Stimulated activated naive CD4-positive, alpha-beta T cell (primary cell): ENCODE measurements around the gene NFIB.

ENCODE experiments used
- DNase-seq, 6 experiments: peaks; one replicate each; lab custom pipeline; 2025; lab: John Stamatoyannopoulos, UW

The NFIB gene

DNA sequence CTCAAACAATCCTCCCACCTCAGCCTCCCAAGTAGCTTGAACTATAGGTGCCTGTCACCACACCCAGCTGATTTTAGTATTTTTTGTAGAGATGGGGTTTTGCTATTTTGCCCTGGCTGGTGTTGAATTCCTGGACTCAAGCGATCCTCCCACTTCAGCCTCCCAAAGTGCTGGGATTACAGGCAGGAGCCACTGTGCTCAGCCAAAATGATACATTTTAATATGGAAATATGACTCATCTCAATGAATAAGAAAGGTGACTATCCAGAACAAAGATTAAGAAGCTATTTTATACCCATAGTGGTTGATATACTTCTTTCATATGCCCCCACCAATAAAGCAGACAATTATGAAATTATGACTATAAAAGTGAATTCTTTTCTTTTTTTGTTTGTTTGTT is 166.2 kb downstream of the NFIB start:
- DNase-seq = no peak

DNA sequence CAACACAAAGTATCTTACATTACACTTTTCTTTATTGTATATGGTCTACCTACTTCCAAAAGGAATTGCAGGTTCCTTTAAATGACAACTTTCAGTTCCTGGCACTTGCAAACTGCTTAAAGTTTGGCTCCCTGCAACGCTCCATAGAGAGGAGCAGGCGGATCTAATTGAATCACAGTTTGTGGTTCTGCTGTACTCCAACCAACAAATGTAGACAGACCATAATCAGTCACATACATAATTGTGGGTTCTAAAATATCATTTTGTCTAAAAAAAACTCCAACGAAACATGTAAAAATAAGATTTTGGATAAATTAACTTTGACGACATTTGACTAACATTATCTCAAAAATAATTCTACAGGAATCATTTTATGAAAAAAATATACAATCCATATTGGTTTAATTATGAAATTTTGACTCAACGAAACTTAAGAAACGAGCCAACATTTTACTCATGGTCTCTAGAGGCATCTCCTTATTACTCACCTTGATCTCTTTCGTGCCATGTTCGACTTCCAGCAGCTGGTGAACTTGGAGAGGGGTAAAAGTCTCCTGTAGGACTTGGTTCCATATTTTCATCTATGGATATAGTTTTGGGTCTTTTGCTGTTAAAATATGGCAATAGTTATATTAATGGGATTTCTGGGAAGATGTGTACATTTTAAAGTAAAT is 167.6 kb downstream of the NFIB start:
- DNase-seq = no peak

DNA sequence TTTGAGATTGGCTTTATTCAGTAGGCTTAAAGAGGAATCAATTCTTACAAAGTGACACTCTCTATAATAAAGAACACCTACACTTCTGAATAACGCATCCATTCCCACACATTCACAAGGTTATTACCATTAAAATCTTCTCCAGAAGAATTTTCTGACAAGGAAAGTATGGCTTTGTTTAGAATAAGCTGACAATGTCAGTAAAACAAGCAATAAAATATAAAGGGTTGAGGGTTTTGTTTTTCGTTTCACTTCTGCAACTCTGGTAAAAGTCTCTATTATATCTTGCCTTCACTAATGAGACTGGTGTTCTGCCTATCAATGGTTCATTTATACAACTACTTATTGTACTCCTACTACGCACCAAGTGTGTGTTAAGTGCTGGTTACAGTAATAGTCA is 169.7 kb downstream of the NFIB start:
- DNase-seq = no peak

DNA sequence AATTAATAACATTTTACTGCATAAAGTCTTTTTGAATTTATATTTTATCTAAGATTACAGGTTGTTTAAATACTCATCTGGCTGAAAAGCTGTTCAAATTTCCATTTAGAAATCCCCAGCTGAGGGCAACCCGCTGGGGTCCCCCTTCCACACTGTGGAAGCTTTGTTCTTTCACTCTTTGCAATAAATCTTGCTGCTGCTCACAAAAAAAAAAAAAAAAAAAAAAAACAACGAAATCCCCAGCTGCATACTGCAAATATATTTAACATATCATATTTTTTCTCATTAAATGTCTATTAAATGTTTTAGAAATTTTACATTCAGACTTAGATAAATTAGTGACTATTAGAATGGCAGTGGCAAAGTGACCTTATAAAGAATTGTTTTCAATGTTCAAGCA is 172.2 kb downstream of the NFIB start:
- DNase-seq = no peak

DNA sequence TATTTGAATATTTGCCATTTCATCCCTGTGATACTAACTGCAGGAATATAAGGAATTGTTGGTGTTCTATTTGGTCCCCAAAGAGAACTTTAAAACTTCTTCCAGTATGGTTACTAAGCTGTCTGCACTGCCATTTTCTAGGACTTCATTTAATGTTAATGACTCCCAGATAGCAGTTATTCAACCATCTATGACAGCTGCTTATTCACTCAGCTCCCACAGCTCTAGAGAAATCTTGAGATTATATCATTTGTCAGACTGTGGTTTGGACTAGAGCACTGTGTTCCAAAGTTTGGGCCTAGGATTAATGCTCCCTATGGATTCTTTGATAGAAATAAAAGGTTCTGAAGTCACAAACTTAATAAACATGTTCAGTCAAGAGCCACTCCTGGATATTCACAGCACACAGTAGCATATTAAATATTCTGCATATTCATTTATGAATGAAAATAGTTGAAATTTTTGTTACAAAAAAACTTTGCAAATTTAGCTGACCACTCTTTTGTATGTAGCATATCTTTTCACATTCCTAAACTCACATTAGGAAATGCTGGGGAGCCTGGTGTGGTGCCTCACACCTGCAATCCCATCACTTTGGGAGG is 173.7 kb downstream of the NFIB start:
- DNase-seq = no peak

DNA sequence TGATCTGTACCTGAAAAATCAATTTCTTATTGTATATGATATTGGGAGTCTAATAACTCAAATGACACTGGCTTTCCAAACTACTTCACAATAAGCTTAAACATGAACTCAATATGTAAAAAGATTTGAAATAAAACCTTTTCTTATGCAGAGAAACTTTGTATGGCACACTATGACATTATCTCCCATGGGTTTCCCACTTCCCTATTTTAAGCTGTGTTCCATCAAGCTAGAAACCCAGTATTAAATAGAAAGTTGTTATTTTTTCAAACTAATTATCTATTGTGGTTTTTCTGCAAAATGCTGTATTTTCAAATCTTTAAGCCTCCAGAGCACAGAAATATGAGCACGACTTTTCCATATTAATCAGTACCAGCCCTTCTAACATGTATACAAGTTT is 174.7 kb downstream of the NFIB start:
- DNase-seq = no peak

DNA sequence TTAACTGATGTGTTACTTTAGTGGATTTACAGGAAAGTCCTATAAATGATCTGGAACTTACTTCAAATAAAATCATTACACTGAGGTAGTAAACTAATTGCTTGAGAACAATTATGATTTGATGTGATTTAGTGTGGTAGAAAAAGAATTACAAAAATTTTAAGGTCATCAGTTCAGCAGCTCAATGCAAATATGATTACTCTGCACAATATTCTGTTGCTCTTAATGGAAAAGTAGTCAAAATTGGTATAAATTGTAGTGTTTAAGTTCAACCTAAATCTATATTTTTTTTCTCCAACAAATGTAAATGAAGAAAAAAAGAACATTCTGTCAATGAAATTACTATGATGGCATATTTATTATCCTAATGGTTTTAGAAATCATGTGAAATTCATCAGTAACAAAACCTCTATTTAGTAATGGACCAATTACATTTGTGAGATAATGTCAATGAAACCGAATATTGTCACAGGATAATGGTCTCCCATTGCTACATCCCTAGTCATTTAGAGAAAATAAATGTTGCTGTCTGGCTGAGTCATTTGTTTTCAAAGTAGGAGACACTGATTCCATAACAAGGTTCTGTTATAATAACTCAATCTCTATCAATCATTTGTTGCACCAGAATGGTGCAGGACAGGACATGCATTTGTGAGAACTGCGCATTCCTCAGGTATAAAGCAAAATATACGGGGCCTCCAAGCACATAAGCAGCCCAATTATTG is 177.1 kb downstream of the NFIB start:
- DNase-seq = no peak

DNA sequence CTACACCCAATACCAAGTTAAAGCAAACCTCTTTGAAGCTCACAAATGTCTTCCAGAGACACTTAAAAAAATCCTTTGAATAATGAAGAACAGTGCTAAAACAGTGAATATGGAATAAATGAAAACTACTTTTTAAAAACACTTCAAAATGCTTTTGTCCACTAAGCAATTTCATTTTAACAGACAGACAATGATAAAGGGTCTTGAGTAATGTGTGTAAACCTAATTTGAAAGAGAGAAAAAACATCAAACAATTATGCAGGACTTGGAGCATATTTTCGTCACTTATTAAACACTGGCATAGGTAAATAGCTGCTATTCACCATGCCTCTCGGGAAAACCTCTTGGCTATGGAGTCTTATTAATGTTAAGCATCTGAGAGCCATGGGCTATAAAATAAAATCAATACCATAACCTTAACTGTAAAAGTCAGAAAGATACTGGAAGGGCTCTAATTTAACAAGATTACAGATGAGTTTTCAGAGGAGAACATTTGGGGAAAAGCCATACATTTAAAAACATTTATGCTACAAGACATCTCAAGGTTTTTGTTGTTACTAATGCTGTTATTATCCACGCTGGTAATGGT is 177.8 kb downstream of the NFIB start:
- DNase-seq = no peak

DNA sequence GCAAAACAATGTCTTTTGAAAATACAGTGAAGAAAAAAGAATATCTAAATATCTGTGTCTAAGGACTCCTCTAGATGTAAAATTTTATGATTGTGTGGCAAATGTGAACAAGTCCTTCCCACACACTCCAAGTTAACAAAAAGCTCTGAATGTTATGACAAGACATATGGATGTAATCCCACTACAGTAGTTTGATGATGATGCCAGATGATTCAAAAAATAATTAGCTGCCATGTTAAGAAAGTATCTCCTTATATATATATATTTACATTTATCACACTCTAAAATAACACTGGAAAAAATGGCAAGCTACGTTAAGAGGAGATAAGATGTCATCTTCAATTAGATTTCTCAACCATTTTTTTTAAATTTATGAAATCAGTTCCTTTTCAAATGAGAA is 178.5 kb downstream of the NFIB start:
- no peak for DNase-seq

DNA sequence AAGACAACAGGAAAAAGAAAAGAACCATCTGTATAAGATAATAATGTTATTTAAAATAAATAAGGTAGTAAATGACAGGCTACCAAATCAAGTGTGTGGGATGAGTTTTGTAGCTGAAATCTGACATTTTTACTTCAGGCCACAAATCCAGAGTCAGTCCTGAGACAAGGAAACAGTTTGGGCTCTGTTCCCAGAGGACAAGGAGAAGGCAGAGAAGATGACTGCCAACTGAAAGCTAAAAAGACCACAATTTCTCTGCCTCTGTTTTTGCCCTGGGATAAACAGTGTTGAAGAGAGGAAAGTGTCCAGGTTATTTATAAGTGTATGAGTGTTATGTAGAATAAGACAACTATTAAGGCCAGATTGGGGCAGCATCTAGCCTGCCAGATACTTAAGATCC is 180.5 kb downstream of the NFIB start:
- no peak for DNase-seq

DNA sequence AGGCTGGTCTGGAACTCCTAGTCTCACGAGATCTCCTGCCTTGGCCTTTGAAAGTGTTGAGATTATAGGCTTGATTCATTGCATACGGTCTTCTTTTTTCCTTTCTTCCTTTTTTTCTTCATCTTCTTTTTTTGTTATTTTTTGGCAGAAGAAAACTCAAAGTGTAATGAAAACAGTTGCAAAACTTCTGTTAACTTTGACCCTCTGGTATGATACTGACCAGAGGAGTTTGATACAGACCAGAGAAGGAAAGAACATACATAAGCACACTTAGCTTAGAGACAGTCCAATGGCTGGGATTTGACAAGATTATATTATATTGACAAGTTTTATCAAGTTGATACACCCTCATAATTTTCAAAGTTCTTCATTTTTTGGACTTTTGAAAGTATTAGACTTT is 181.2 kb downstream of the NFIB start:
- DNase-seq = no peak

DNA sequence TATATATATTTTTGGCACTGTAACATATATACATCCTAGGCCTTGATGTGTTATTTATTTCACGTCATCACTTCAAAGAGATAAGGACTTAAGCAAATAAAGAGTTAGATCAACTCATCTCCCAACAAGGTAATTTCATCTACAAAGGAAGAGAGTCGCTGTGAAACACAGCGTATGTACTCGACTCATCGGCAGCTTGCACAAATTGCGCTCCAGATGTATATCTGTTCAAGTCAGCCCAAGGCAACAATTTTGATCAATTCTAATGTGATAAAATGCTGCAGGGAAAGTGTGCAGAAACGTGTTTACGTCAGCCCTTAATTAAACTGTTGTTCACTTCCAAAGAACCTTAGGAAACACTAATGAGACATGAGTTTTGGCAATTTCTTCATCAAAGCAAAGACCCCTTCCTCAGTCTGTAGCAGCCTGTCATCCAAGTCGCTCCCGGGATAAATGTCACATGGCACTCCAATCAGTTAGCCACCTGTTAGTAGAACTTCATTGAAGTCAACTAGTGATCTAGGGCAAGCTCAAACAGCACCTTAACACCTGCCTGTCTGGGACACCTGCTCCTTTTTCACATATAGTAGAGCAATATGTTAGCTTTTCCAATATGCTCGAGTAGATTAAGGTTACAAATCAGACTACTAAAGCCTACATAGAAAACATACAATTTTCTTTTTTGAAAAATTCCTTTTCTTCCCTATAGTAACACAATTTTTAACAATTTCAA is 182.4 kb downstream of the NFIB start:
- no peak for DNase-seq

DNA sequence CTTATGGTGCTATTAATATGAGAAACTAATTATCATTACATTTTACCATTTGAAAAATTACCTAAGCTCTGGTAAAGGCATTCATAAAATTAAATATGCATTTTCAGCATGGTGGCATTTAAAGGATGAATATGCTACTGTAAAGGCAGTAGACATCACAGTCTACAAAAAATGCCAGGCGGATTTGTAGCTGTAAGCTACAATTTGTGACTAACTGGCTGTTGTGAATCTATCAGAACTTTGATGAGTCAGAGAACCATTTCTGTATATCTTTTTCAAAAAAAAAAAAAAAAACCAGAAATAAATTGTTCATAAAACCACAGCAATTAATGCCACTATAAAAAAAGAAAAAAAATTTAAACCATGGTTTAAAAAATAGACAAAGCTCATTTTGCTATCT is 186.3 kb downstream of the NFIB start:
- no peak for DNase-seq

DNA sequence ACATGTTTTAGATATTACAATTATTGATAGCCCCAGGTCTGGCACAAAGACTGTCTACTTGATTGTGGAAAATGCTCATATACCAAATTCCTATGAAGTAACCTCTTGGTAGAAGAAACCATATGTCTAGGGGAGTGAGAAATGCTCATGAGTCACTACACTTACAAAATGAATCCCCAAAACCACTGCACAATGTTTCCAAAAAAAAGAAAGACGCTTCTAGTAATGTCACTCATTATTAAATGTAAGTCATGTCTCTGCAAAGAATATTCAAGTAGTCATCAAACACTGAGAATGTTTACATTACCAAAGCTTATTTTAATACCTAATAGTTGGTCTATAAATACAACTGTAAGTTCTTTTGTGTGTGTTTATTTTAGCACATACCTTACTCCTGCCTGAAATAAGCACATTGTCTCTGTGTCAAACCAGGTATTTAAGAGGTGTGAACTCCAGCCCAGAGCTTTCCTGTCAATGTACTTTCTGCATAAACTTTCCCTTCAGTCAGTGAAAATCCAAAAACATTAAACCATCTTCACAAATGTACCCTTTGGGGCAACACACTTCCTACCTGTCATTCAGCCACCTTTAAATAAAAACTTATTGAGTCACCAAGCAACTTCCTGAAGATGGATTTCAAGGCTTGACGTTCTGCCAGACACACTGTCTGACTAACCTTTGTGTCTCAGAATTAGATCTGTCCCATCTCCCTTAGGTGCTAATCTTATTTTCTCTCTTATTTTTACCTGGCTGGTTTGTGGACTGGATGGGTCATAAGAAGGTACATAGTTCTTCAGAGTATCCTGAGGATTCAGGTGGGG is 194.0 kb downstream of the NFIB start:
- DNase-seq = no peak

DNA sequence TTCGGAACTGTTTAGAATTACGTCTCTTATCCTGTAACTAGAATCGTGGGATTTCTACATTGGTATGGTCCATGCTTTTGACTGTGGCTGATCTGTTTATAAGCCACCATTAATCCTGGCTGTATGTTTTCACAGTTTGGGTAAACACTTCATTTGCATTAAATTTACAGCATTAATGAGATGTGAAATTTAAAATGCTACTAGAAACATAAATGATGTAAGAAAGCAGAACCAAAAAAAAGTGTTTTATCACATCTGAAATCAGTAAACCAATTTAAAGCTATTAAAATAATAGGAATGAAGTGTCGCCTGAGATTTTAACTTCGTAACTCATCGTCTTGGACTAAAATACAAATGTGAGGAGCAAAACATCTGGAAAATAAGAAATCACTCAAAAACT is 201.7 kb downstream of the NFIB start:
- no peak for DNase-seq

DNA sequence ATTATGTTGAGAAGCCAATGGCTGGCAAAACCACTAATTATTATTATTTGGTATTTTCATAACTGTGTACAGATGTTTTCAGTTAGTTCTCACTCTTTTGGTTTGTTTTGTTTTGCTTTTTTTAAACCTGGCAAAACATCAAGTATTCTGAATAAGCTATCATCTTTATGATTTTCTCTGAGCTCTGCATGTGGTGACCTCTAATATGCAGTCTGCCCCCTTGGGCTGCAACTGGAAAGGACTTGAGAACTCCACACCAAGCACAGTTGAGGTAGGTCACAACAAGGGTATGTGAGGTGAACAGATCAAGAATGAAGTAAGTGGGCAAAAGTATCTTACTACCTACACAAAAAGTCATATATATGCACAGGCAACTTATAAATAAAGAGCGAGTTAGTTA is 202.2 kb downstream of the NFIB start:
- DNase-seq = no peak

DNA sequence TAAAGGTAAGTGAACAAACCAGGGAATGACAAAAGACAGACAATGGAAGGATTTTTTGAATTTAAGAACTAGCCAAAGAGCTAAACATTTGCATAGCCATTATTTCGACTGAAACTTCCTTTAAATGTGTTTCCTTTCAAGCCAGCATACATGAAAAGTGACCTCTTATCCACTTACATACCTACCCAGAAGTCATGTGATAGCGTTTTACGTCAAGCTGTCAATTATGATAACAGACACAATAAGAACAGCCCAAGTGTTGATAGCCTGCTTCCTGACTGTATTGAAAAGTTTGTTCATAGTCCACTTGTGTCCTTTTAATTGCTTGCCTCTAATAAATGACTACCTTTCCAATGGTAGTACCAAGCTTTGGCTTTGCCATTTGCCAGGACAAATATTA is 206.0 kb downstream of the NFIB start:
- DNase-seq = no peak

DNA sequence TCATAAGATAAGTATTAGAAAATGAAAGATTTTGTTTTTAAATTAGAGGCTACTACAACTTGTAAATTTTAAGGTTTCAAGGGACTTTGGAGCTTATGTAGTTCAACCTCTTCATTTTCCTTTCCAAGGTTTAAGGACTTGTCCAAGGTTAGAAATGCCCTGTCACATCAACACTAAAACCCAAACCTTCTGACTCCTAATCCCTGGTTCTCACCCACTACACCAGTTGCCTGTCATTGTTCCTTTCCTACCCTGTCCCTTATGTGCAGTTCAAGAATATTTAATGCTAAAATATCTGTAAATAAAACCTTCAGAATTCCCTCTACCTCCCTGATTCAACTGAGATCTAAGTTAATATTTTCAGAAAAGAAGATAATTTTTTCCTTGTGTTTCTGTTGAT is 206.4 kb downstream of the NFIB start:
- DNase-seq = no peak

DNA sequence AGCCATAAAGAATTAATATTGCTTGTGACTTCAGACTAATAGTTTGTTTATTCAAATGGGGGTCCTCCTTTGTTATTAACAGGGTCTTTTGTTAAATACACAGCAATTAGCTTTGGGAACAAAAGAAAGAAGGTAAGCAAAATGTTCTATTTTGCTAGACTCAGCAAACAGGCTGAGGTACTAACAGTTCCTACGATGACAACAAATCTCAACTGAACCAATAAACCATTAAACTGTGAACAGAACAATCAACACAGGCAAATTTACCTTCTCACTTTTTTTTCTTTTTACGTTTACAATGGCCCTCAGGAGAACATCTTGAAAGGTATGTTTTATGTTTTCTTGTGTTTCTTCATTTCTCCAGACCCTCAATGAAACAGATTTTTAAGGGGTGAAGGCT is 207.2 kb downstream of the NFIB start:
- no peak for DNase-seq

DNA sequence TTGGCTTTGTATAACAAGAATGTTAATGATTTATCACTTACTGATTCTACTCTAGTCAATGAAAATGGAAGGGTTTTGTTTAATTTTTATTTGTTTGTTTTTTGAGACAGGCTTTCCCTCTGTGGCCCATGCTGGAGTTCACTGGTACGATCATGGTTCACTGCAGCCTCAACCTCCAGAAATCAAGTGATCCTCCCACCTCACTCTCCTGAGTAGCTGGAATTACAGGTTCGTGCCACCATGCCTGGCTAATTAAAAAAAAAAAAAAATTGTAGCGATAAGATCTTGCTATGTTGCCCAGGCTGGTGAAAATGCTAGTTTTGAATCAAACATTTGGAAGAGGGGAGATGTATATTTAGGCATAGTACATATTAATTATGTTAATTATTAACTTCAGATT is 209.4 kb downstream of the NFIB start:
- no peak for DNase-seq

DNA sequence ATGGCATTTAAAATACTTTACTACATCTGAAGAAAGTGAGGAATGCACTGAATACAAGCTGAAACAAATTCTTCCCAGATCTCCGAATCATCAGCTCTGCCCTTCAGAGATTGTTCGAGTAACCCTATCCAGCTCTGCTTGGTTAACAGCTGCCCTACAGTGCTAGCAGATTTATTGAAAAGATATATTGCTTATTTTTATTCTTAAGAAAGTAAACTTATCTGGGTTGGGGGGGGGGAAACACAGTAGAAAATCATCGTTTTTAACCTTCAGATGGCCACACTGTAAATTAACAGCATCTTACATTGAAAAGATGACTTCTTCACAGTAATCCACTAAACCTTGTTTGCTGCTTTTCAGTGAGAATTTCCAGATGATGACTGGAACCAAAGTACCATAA is 210.8 kb downstream of the NFIB start:
- DNase-seq = no peak

DNA sequence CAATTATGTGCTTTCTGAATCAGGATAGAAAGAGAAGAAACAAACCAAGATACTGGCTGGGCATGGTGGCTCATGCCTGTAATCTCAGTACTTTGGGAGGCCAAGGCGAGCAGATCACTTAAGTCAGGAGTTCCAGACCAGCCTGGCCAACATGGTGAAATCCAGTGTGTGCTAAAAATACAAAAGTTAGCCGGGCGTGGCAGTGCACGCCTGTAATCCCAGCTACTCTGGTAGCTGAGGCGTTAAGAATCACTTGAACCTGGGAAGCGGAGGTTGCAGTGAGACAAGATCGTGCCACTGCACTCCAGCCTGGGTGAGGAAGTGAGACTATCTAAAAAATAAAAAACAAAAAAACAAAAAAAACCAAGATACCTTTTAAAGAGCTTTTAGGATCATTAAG is 214.2 kb downstream of the NFIB start:
- DNase-seq = no peak
